ENCODE results near the gene CMTM5.

GRCh38 chr14:23416801-23417200 is 40.0 kb downstream of the CMTM5 start:
- TF ChIP-seq CTCF (IDR thresholded peaks at IDR 0.05) (no peak), POLR2A (IDR thresholded peaks at IDR 0.05) (no peak)

All from esophagus squamous epithelium (tissue), 4 donors.